ENCODE results near the gene NUBPL.

Gene NUBPL

DNA sequence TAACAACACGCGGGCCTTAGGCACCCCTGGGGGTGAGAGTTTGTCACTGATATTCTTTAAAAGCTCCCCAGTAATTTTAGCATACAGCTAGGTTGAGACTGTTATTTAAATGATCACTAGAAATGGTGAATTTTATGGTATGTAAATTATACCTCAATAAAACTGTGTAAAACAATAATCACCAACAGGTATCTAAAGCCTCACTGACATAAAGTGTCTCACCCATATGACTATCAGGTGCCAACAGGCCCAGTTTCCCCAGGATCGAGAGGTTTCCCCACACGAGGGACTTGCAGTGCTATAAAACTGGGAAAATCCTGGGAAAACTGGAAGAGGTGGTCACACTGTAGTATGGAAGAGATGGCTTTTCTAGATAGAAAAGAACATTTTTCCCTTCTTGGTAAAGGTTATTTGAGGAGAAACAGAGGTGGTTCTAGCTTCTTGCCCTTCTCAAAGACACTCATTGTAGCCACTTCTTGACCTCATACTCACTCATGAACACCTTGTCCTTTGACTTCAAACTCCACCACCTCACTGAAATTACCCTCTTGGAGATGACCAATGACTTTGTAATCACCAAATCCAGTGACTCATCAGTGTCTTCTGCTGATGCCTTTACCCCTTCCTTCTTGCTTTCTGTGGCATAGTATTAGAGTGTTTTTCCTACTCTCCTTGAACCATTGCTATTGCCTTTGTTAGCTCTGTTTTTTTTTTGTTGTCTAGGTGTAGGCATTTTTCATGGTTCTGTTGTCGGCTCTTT, 24.8 kb upstream of the NUBPL start:
- no peaks in the 10 kb centered on the region for H3K36me3 ChIP-seq (ENCODE audit: control insufficient read depth, insufficient read depth, low read length)
- no peak for TF ChIP-seq CTCF (IDR thresholded peaks at IDR 0.05; ENCODE audit: insufficient read depth, low read length, poor library complexity, severe bottlenecking)
- H3K4me3 ChIP-seq (replicated peaks; ENCODE audit: low read depth, low read length), result no peak overlapping the region
- no peaks in the 10 kb centered on the region for H3K27me3 ChIP-seq (replicated peaks; ENCODE audit: control insufficient read depth, insufficient read depth, low read length)
- no peak for DNase-seq (ENCODE audit: extremely low read depth, insufficient read length)

DNA sequence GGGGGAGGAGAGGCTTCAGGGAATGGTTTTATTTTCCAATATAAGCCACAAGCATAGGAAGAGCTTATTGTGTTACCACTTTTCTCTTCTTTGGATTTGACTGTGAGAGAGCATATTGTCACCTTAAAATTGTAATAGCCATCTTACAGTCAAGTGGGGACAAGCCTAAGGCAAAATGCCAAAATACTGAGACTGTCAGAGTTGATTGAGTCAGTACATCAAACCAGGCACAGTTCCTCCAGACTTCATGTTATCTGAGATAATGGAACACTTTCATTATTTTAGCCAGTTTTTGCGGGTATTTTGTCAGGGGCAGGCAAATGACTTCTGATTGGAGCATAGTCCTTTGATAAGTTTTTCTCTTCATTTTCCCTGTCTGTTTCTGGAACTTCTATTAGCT, 19.5 kb upstream of the NUBPL start:
- H3K4me3 ChIP-seq (replicated peaks; ENCODE audit: low read depth, low read length), result no peak overlapping the region
- TF ChIP-seq CTCF (IDR thresholded peaks at IDR 0.05; ENCODE audit: insufficient read depth, low read length, poor library complexity, severe bottlenecking), result no peak
- DNase-seq (ENCODE audit: extremely low read depth, insufficient read length), result no peak
- no peaks in the 10 kb centered on the region for H3K27me3 ChIP-seq (replicated peaks; ENCODE audit: control insufficient read depth, insufficient read depth, low read length)
- no peaks in the 10 kb centered on the region for H3K36me3 ChIP-seq (ENCODE audit: control insufficient read depth, insufficient read depth, low read length)

DNA sequence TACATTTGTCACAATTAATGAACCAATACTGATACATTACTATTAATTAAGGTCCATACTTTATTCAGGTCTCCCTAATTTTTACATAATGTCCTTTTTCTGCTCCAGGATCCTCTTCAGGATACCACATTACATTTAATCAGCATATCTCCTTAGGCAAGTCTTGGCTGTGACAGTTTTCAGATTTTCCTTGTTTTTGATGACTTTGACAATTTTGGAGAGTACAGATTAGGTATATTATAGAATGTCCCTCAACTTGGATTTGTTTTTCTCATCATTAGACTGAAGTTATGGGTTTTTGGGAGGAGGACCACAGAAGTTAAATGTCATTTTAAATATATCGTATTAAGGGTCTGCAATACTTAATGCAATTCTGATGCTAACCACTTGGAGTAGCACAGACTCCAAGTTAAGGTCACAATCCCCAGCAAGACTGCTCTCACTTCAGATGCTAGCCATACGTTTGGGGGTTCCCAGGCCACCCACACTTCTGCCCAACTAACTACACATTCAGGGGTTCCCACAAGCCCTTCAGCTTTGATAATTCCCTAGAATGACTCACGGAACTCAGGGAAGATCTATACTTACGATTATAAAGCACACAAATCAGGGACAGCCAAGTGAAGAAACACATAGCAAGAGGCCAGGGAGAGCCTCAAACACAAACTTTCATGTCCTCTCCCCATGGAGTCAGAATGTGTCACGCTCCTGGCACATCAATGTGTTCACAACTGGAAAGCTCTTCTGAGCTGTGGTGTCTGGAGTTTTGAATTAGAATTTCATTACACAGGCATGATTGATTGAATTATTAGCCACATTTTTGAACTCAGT, 17.0 kb upstream of the NUBPL start:
- H3K36me3 ChIP-seq (ENCODE audit: control insufficient read depth, insufficient read depth, low read length), result no peaks in the 10 kb centered on the region
- no peak for TF ChIP-seq CTCF (IDR thresholded peaks at IDR 0.05; ENCODE audit: insufficient read depth, low read length, poor library complexity, severe bottlenecking)
- no peak for DNase-seq (ENCODE audit: extremely low read depth, insufficient read length)

GRCh38 chr14:31544816-31545215, 16.4 kb upstream of the NUBPL start:
- H3K4me3 ChIP-seq (replicated peaks; ENCODE audit: low read depth, low read length), result no peak overlapping the region
- no peaks in the 10 kb centered on the region for H3K36me3 ChIP-seq (ENCODE audit: control insufficient read depth, insufficient read depth, low read length)
- no peak for DNase-seq (ENCODE audit: extremely low read depth, insufficient read length)
- TF ChIP-seq CTCF (IDR thresholded peaks at IDR 0.05; ENCODE audit: insufficient read depth, low read length, poor library complexity, severe bottlenecking), result no peak
- H3K27me3 ChIP-seq (replicated peaks; ENCODE audit: control insufficient read depth, insufficient read depth, low read length), result no peaks in the 10 kb centered on the region

More for the DNA sequence above, 17.0 kb upstream of the NUBPL start:
- H3K4me3 ChIP-seq (replicated peaks; ENCODE audit: low read depth, low read length), result no peak overlapping the region
- no peaks in the 10 kb centered on the region for H3K27me3 ChIP-seq (replicated peaks; ENCODE audit: control insufficient read depth, insufficient read depth, low read length)

- no peak overlapping the region for H3K4me3 ChIP-seq (replicated peaks; ENCODE audit: low read depth, low read length)
- H3K27me3 ChIP-seq (replicated peaks; ENCODE audit: control insufficient read depth, insufficient read depth, low read length), result no peaks in the 10 kb centered on the region
- no peak for DNase-seq (ENCODE audit: extremely low read depth, insufficient read length)
- H3K36me3 ChIP-seq (ENCODE audit: control insufficient read depth, insufficient read depth, low read length), result no peaks in the 10 kb centered on the region
- TF ChIP-seq CTCF (IDR thresholded peaks at IDR 0.05; ENCODE audit: insufficient read depth, low read length, poor library complexity, severe bottlenecking), result no peak
Measured at GRCh38 chr14:31545328-31545727, 15.9 kb upstream of the NUBPL start.
